Panc1 (cell line): ENCODE measurements around the gene LRRTM2. TPM values are rescaled to one million over a fixed set of nuclear protein-coding genes. Genes with fewer than 3 reads are reported as not detected.

ENCODE experiments used
- ATAC-seq: fragments of 200-7000 bp; cut with Tn5 transposase; 2 replicates; pipeline ENCODE4 v1.9.1; 2020; ENCODE audit warnings: mild to moderate bottlenecking, moderate library complexity
- Bru-seq: library from RNA; stranded (reverse); fragments of 400-500 nt; gene quantifications from one replicate; lab custom pipeline; 2021; lab: Mats Ljungman, UMichigan
- BruChase-seq, 2 experiments: library from RNA; stranded (reverse); fragments of 400-500 nt; gene quantifications; one replicate each; lab custom pipeline; 2021; lab: Mats Ljungman, UMichigan
- BruUV-seq: library from RNA; stranded (reverse); fragments of 400-500 nt; replicated peaks from 2 replicates; lab custom pipeline; 2021; lab: Mats Ljungman, UMichigan
- CTCF ChIA-PET: fragments of 300-600 bp; sonication (Branson Sonifier 250); formaldehyde crosslinking; loops from one replicate; lab custom pipeline; 2022; ENCODE audit warnings: antibody characterized with exemption; lab: Charles Lee
- POLR2A ChIA-PET: fragments of 300-600 bp; sonication (Branson Sonifier 250); formaldehyde crosslinking; loops from one replicate; lab custom pipeline; 2022; ENCODE audit warnings: antibody characterized with exemption; lab: Charles Lee
- DNase-seq: peaks from one replicate; pipeline ENCODE4 v3.0.0-alpha.2; 2010; ENCODE audit warnings: low read depth, low spot score
- H3K27ac ChIP-seq: 2 replicates; pipeline ENCODE4 v1.5.1; 2011; ENCODE audit warnings: mild to moderate bottlenecking, low read length, inconsistent platforms
- H3K27me3 ChIP-seq: fragments of 200-500 bp; sonication (Bioruptor generic); 2 replicates; pipeline ENCODE4 v1.6.0; 2014; ENCODE audit warnings: low read length, inconsistent platforms; ENCODE audit not compliant: control insufficient read depth, insufficient read depth
- H3K36me3 ChIP-seq: fragments of 200-500 bp; sonication (Bioruptor generic); 2 replicates; pipeline ENCODE4 v1.5.1; 2014; ENCODE audit warnings: inconsistent platforms, mild to moderate bottlenecking, low read length, moderate library complexity; ENCODE audit not compliant: control insufficient read depth, insufficient read depth
- H3K4me1 ChIP-seq: 2 replicates; pipeline ENCODE4 v1.5.1; 2011; ENCODE audit warnings: inconsistent platforms, mild to moderate bottlenecking, low read length, moderate library complexity; ENCODE audit not compliant: control insufficient read depth, insufficient read depth
- H3K4me3 ChIP-seq, 2 experiments: 2 replicates each; pipeline ENCODE4 v1.5.1; 2011 to 2012; ENCODE audit warnings: low read depth in 2 of 2, low read length in 2 of 2, mild to moderate bottlenecking in 2 of 2, inconsistent platforms in 1 of 2, moderate library complexity in 1 of 2
- H3K9me3 ChIP-seq: fragments of 200-500 bp; sonication (Bioruptor generic); 2 replicates; pipeline ENCODE4 v1.5.1; 2014; ENCODE audit warnings: low read depth, mild to moderate bottlenecking, inconsistent platforms, low read length, moderate library complexity; ENCODE audit not compliant: control insufficient read depth, insufficient read depth
- POLR2AphosphoS5 ChIP-seq: IDR thresholded peaks from 2 replicates; pipeline ENCODE4 v1.6.1; 2012; ENCODE audit warnings: mild to moderate bottlenecking, low read depth, low read length, moderate library complexity
- SIN3A ChIP-seq: IDR thresholded peaks from 2 replicates; pipeline ENCODE4 v1.6.1; 2012; ENCODE audit warnings: low read depth, mild to moderate bottlenecking, low read length, moderate library complexity, borderline replicate concordance; ENCODE audit not compliant: insufficient read depth
- TCF7L2 ChIP-seq: IDR thresholded peaks from 2 replicates; pipeline ENCODE4 v1.6.1; 2011; ENCODE audit warnings: mild to moderate bottlenecking, low read depth, low read length, inconsistent platforms
- in situ Hi-C: cut with HindIII; loops from 2 replicates; pipeline ENCODE4 v1.10.0; 2016; ENCODE audit warnings: low sequenced_read_pairs, low pct_unique_long_range_greater_than_20kb
- intact Hi-C: fragments of 100-400 bp; cut with micrococcal nuclease; formaldehyde crosslinking; loops from one replicate; pipeline ENCODE4 v1.10.0; 2022; ENCODE audit not compliant: unreplicated experiment
- long read RNA-seq: library from polyadenylated mRNA; unstranded; transcript quantifications from one replicate; pipeline ENCODE4 v2.0.0, GENCODE V29; 2021; ENCODE audit not compliant: unreplicated experiment
- polyA plus RNA-seq: library from polyadenylated mRNA; unstranded; fragments of >200 nt; gene quantifications from one replicate; pipeline ENCODE4 v1.2.1, GENCODE V29; 2012; ENCODE audit warnings: missing spikeins; ENCODE audit not compliant: insufficient read length
- total RNA-seq: library from RNA; stranded (reverse); gene quantifications from one replicate; pipeline ENCODE4 v1.2.1, GENCODE V29; 2021; ENCODE audit not compliant: unreplicated experiment
- TF ChIP-seq, protein P1 (sequence below): fragments of 450-650 bp; IDR thresholded peaks from 2 replicates; pipeline ENCODE4 v1.5.1; 2017; ENCODE audit warnings: mild to moderate bottlenecking
- TF ChIP-seq, protein P2 (sequence below), 2 experiments: IDR thresholded peaks; 2 replicates each; pipeline ENCODE4 v1.6.1; 2011 to 2012; ENCODE audit warnings: low read depth in 2 of 2, control low read depth in 1 of 2, low read length in 1 of 2, mild to moderate bottlenecking in 1 of 2, moderate library complexity in 1 of 2; ENCODE audit not compliant: insufficient read depth in 1 of 2

Gene LRRTM2, protein sequence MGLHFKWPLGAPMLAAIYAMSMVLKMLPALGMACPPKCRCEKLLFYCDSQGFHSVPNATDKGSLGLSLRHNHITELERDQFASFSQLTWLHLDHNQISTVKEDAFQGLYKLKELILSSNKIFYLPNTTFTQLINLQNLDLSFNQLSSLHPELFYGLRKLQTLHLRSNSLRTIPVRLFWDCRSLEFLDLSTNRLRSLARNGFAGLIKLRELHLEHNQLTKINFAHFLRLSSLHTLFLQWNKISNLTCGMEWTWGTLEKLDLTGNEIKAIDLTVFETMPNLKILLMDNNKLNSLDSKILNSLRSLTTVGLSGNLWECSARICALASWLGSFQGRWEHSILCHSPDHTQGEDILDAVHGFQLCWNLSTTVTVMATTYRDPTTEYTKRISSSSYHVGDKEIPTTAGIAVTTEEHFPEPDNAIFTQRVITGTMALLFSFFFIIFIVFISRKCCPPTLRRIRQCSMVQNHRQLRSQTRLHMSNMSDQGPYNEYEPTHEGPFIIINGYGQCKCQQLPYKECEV
- total RNA-seq (not detected), Bru-seq, nascent RNA (not detected), BruChase-seq, experiment 1, labeled RNA remaining after a 2-hour chase (percentile 15 among the genes with signal in this experiment), BruChase-seq, experiment 2, labeled RNA remaining after a 6-hour chase (percentile 11 among the genes with signal in this experiment)
- polyA plus RNA-seq: not detected
- long read RNA-seq: 0 reads

DNA sequence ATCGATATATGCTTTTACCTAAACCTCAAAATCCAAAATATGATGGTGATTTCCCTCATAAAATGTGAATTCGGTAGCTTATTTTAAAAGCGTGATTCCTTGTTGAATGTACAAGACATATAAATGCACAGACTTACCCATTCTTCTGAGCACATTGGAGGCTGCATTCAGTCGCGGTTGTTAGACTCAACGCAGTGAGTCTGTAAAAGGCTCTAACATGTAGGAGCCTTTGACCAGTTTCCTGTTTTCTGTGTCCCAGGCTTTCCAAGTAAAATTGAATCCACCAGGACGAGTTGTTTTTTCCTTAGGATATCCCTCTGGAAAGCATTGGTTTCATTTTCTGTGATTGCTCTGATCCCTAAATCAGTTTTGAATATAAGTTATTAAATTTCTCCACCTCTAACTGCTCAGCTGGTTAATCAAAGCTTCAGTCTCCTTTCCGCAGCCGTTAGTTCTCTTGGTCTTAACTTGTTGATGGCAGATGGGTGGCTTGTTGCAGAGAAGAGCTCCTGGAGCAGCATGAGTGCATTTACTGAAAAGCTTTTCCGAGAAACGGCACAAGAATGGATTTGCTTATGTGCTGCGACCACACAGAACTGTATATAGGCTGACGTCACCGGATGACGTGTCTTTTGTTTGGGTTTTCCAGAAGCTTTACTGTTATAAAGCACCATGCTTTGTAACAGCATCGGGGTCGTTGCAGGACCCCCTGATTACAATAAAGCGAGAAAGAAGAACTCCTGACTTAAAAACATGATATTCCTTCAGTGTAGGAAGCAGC, at the start of gene LRRTM2:
Gene LRRTM2, minus strand, starts transcription at position 565 of the 781 bp plus-strand sequence. Its CDS starts 424 bp downstream, at position 141.
- POLR2A ChIA-PET: interaction anchor here (0.5 kb wide), 1 partner anchor 321 kb away, joined by 5 read pairs; no protein-coding TSS in a partner anchor
- H3K4me1 ChIP-seq: peaks cover 30% of the 10 kb centered on the region
- intact Hi-C loops (no loop called here), in situ Hi-C loops (no loop called here)
- no peak for ATAC-seq
- H3K4me3 ChIP-seq: peak within 1 kb of the TSS in 1 of 2 experiments; percentile 3; a peak in 1 of 4 replicates
- no peaks in the 10 kb centered on the region for H3K36me3 ChIP-seq
- no peaks in the 10 kb centered on the region for H3K9me3 ChIP-seq
- BruUV-seq: no TSS peak
- no peak within 1 kb of the TSS for H3K27ac ChIP-seq
- CTCF ChIA-PET: no interaction called here
- DNase-seq: no peak
- TF ChIP-seq, protein P1, sequence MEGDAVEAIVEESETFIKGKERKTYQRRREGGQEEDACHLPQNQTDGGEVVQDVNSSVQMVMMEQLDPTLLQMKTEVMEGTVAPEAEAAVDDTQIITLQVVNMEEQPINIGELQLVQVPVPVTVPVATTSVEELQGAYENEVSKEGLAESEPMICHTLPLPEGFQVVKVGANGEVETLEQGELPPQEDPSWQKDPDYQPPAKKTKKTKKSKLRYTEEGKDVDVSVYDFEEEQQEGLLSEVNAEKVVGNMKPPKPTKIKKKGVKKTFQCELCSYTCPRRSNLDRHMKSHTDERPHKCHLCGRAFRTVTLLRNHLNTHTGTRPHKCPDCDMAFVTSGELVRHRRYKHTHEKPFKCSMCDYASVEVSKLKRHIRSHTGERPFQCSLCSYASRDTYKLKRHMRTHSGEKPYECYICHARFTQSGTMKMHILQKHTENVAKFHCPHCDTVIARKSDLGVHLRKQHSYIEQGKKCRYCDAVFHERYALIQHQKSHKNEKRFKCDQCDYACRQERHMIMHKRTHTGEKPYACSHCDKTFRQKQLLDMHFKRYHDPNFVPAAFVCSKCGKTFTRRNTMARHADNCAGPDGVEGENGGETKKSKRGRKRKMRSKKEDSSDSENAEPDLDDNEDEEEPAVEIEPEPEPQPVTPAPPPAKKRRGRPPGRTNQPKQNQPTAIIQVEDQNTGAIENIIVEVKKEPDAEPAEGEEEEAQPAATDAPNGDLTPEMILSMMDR: no peak
- TF ChIP-seq SIN3A (no peak), POLR2AphosphoS5 (no peak), TCF7L2 (no peak)
- TF ChIP-seq, protein P2, sequence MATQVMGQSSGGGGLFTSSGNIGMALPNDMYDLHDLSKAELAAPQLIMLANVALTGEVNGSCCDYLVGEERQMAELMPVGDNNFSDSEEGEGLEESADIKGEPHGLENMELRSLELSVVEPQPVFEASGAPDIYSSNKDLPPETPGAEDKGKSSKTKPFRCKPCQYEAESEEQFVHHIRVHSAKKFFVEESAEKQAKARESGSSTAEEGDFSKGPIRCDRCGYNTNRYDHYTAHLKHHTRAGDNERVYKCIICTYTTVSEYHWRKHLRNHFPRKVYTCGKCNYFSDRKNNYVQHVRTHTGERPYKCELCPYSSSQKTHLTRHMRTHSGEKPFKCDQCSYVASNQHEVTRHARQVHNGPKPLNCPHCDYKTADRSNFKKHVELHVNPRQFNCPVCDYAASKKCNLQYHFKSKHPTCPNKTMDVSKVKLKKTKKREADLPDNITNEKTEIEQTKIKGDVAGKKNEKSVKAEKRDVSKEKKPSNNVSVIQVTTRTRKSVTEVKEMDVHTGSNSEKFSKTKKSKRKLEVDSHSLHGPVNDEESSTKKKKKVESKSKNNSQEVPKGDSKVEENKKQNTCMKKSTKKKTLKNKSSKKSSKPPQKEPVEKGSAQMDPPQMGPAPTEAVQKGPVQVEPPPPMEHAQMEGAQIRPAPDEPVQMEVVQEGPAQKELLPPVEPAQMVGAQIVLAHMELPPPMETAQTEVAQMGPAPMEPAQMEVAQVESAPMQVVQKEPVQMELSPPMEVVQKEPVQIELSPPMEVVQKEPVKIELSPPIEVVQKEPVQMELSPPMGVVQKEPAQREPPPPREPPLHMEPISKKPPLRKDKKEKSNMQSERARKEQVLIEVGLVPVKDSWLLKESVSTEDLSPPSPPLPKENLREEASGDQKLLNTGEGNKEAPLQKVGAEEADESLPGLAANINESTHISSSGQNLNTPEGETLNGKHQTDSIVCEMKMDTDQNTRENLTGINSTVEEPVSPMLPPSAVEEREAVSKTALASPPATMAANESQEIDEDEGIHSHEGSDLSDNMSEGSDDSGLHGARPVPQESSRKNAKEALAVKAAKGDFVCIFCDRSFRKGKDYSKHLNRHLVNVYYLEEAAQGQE (IDR thresholded peaks at IDR 0.05; ENCODE audit: insufficient read depth in 1 of 2, low read depth in 2 of 2, low read length in 1 of 2): no peak
- H3K27me3 ChIP-seq: no peaks in the 10 kb centered on the region

DNA sequence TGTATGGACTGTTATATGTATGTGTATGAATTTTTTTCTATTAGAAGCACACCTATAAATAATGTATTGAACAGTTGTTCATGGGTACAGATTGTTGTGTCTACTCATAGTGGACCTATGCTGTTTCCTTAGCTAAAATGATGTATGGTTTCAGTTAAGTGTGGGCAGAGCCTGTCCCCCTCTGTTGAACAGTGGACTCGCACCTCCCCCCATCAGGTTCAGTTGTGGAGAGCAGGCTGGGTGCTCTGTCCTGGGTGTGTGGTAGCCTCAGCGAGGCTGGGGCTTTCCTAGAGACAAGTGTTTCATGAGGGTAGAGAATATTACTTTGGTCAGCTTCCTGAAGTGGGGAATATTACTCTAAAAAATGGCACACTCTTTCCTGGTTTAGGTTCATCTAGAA, 47.4 kb upstream of the LRRTM2 start:
- Histone ChIP-seq H3K9me3 (no peaks in the 10 kb centered on the region), H3K27me3 (no peaks in the 10 kb centered on the region), H3K36me3 (peaks cover 5% of the 10 kb centered on the region), H3K4me1 (no peaks in the 10 kb centered on the region), H3K4me3 (no peak overlapping the region), H3K27ac (no peak overlapping the region)
- ATAC-seq (no peak), DNase-seq (no peak)
- ChIA-PET POLR2A (no interaction called here), CTCF (interaction anchor here (0.6 kb wide), 1 partner anchor 454 kb away, joined by 4 read pairs; no protein-coding TSS in a partner anchor)
- in situ Hi-C loops (no loop called here), intact Hi-C loops (no loop called here)
- TF ChIP-seq, protein P1: no peak
- no peak for TF ChIP-seq SIN3A
- no peak for TF ChIP-seq POLR2AphosphoS5
- no peak for TF ChIP-seq TCF7L2
- TF ChIP-seq, protein P2 (IDR thresholded peaks at IDR 0.05; ENCODE audit: insufficient read depth in 1 of 2, low read depth in 2 of 2, low read length in 1 of 2): no peak
- BruUV-seq: no TSS peak
